ENCODE data around the gene SPOCK1. TPM values are rescaled to one million over a fixed set of nuclear protein-coding genes. Genes with fewer than 3 reads are reported as not detected.

SPOCK1 gene
- total RNA-seq, 1 experiment from 2014 or later = 10.9 TPM

DNA sequence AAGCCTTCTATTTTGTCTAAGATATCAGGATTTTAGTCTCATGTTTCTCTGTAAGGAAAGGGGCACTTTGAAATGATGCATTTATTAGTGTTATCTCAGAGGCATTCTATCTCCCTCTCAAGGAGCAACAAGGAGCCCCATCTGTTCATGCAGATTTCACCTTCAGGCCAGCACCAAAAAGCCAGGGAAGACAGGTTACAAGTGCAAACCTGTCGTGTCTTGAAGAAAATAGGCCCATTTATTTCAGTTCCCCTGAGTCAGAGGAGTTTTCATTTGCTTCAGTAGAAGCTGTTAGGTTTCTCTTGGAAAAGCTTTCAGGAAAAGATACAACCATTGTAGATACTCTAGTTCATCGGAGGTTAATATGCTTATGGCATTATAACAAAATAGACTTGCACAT, 97.2 kb downstream of the SPOCK1 start:
- no peak overlapping the region for H3K14ac ChIP-seq (ENCODE audit: insufficient read depth, low read length)
- H3T11ph ChIP-seq (ENCODE audit: low read length) = no peak overlapping the region
- no CpG with 5 or more reads among the region's 2 CpGs for WGBS (ENCODE audit: extremely low coverage, insufficient read length, low lambda C conversion rate)
- H2BK20ac ChIP-seq (ENCODE audit: low read depth, low read length, poor library complexity, severe bottlenecking) = no peak overlapping the region
- H3K27ac ChIP-seq (ENCODE audit: insufficient read length, low read depth, low read length) = no peak overlapping the region
- H3K27me3 ChIP-seq (ENCODE audit: insufficient read depth, low read length) = no peaks in the 10 kb centered on the region
- H3K4me1 ChIP-seq (ENCODE audit: insufficient read depth, low read length) = no peaks in the 10 kb centered on the region
- H3K4me2 ChIP-seq (ENCODE audit: insufficient read depth, insufficient read length, low read length) = no peak overlapping the region
- Mint-ChIP-seq H3K4me3 (no peak overlapping the region), H3K4me1 (no peaks in the 10 kb centered on the region; a peak in 1 of 4 replicates), H3K36me3 (ENCODE audit: insufficient read depth in 1 of 3, low read depth in 3 of 3) (no peaks in the 10 kb centered on the region), H3K27ac (no peak overlapping the region), H3K9me3 (no peaks in the 10 kb centered on the region), H3K27me3 (ENCODE audit: low read depth) (peaks cover 3% of the 10 kb centered on the region)
- H4K20me1 ChIP-seq (ENCODE audit: control insufficient read depth, insufficient read depth, insufficient read length) = no peaks in the 10 kb centered on the region
- TF ChIP-seq, protein P1, sequence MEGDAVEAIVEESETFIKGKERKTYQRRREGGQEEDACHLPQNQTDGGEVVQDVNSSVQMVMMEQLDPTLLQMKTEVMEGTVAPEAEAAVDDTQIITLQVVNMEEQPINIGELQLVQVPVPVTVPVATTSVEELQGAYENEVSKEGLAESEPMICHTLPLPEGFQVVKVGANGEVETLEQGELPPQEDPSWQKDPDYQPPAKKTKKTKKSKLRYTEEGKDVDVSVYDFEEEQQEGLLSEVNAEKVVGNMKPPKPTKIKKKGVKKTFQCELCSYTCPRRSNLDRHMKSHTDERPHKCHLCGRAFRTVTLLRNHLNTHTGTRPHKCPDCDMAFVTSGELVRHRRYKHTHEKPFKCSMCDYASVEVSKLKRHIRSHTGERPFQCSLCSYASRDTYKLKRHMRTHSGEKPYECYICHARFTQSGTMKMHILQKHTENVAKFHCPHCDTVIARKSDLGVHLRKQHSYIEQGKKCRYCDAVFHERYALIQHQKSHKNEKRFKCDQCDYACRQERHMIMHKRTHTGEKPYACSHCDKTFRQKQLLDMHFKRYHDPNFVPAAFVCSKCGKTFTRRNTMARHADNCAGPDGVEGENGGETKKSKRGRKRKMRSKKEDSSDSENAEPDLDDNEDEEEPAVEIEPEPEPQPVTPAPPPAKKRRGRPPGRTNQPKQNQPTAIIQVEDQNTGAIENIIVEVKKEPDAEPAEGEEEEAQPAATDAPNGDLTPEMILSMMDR (conservative IDR thresholded peaks at IDR 0.05) = no peak
- H3K79me2 ChIP-seq (ENCODE audit: insufficient read depth, low read length) = no peaks in the 10 kb centered on the region
- no peak overlapping the region for H3K18ac ChIP-seq (ENCODE audit: insufficient read length, low read depth, low read length)
- DNase-seq = no peak
- no peak overlapping the region for H2BK12ac ChIP-seq (ENCODE audit: insufficient read length, low read depth, low read length)
- no peaks in the 10 kb centered on the region for H3K79me1 ChIP-seq (ENCODE audit: insufficient read depth, low read depth, low read length, poor library complexity, severe bottlenecking)
- H2AFZ ChIP-seq (ENCODE audit: low read length) = no peak overlapping the region
- H3K23ac ChIP-seq (ENCODE audit: insufficient read length, low read depth, low read length) = no peak overlapping the region
- no peak overlapping the region for H4K5ac ChIP-seq (ENCODE audit: insufficient read length, low read depth, low read length)
- H3K9ac ChIP-seq (ENCODE audit: extremely low read depth, insufficient read length, low read length) = no peak overlapping the region
- H3K4ac ChIP-seq (ENCODE audit: low read depth, low read length) = no peak overlapping the region
- H3K9me3 ChIP-seq (ENCODE audit: control insufficient read depth, low read depth, low read length) = no peaks in the 10 kb centered on the region
- H4K8ac ChIP-seq (replicated peaks; ENCODE audit: insufficient read length, low read depth, low read length) = no peak overlapping the region
- H3K56ac ChIP-seq (ENCODE audit: insufficient read length, low read depth, low read length) = no peak overlapping the region
- no peak overlapping the region for H2BK120ac ChIP-seq (ENCODE audit: low read depth, low read length, poor library complexity, severe bottlenecking)
- H3K23me2 ChIP-seq (ENCODE audit: insufficient read length, low read depth, low read length, poor library complexity, severe bottlenecking) = no peaks in the 10 kb centered on the region
- H4K91ac ChIP-seq (ENCODE audit: insufficient read length, low read depth, low read length) = no peak overlapping the region
- H2AK5ac ChIP-seq (ENCODE audit: insufficient read length, low read length) = no peak overlapping the region
- H2BK5ac ChIP-seq (ENCODE audit: insufficient read length, low read length) = no peak overlapping the region
- H2BK15ac ChIP-seq (ENCODE audit: low read depth, low read length) = no peak overlapping the region

Data from H9 (cell line).